ENCODE results near the gene TMEM18. TPM values are rescaled to one million over a fixed set of nuclear protein-coding genes. Genes with fewer than 3 reads are reported as not detected.

Gene TMEM18
- total RNA-seq, 1 experiment from 2014 or later, result 33.5 TPM

DNA sequence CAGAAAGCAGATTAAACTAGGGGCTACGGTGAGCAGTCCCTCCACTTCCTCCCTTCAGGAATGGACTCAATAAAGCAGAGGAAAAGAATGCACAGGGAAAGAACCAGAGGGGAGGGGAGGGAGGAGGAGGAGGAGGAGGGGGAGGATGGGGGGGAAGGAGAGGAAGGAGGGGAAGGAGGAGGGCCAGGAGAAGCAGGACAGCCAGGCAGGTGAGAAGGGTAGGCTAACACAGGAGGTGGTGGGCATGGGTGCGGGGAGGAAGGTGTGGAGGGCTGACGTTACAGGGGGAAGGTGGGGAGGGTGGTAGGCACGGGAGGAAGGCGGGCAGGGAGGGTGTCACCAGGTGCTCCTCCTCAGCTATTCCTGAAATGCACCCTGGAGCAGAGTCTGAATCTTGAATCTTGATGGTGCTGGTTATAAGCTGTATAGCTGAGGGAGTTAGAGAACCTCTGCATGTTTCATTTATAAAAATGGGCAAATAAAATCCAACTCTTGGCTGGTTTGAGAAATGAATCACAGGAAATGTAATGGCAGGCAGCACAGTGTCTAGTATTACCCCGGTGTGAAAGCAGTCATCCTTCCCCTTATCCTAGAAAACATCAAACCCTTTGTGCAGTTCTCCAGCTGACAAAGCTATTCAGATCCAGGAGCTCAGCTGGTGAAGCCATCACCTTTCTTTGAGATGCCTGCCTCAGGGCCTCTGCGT, 3.4 kb downstream of the TMEM18 start:
- no peaks in the 10 kb centered on the region for H3K9me2 ChIP-seq (ENCODE audit: insufficient read depth)
- no peak overlapping the region for H2AFZ ChIP-seq (ENCODE audit: low read depth, low read length, poor library complexity, severe bottlenecking)
- no TSS peak for BruUV-seq (replicated peaks)
- intact Hi-C loops (cut with micrococcal nuclease), result no loop called here
- CTCF ChIA-PET, result no interaction called here
- peaks cover 19 to 31% of the 10 kb centered on the region in 2 experiments for H3K36me3 ChIP-seq (ENCODE audit: control insufficient read depth in 1 of 2, insufficient read depth in 2 of 2, low read length in 2 of 2)
- ATAC-seq, result no peak
- RAD21 ChIA-PET (ENCODE audit: low non-redundant PET in 1 of 2, low total read pairs in 2 of 2, uncharacterized antibody in 2 of 2, unreplicated experiment in 2 of 2), result no interaction called here
- H3K4me2 ChIP-seq (ENCODE audit: low read length), result no peak overlapping the region
- H3K27ac ChIP-seq (ENCODE audit: low read depth, low read length), result no peak overlapping the region
- H3K27me3 ChIP-seq (ENCODE audit: insufficient read depth, low read length), result no peaks in the 10 kb centered on the region
- POLR2A ChIA-PET, result no interaction called here
- no peak for DNase-seq (ENCODE audit: low read depth, low spot score)
- H4K20me1 ChIP-seq (ENCODE audit: insufficient read depth), result no peaks in the 10 kb centered on the region
- no peak overlapping the region for H3K4me3 ChIP-seq (replicated peaks in 1 of 2; ENCODE audit: low read depth in 1 of 2, low read length in 2 of 2)
- H3K79me2 ChIP-seq (ENCODE audit: insufficient read depth, low read length), result peaks cover 45% of the 10 kb centered on the region
- no peak overlapping the region for H3K9ac ChIP-seq (ENCODE audit: low read length)
- peaks cover 5 to 16% of the 10 kb centered on the region in 2 experiments; a peak in 3 of 4 replicates for H3K4me1 ChIP-seq (ENCODE audit: control insufficient read depth in 1 of 2, insufficient read depth in 2 of 2, low read length in 2 of 2)
- no peaks in the 10 kb centered on the region for H3K9me3 ChIP-seq (ENCODE audit: control insufficient read depth in 1 of 2, insufficient read depth in 1 of 2, low read depth in 1 of 2, low read length in 2 of 2)
- TF ChIP-seq JUND (IDR thresholded peaks at IDR 0.05), result no peak
- TF ChIP-seq, protein P1, sequence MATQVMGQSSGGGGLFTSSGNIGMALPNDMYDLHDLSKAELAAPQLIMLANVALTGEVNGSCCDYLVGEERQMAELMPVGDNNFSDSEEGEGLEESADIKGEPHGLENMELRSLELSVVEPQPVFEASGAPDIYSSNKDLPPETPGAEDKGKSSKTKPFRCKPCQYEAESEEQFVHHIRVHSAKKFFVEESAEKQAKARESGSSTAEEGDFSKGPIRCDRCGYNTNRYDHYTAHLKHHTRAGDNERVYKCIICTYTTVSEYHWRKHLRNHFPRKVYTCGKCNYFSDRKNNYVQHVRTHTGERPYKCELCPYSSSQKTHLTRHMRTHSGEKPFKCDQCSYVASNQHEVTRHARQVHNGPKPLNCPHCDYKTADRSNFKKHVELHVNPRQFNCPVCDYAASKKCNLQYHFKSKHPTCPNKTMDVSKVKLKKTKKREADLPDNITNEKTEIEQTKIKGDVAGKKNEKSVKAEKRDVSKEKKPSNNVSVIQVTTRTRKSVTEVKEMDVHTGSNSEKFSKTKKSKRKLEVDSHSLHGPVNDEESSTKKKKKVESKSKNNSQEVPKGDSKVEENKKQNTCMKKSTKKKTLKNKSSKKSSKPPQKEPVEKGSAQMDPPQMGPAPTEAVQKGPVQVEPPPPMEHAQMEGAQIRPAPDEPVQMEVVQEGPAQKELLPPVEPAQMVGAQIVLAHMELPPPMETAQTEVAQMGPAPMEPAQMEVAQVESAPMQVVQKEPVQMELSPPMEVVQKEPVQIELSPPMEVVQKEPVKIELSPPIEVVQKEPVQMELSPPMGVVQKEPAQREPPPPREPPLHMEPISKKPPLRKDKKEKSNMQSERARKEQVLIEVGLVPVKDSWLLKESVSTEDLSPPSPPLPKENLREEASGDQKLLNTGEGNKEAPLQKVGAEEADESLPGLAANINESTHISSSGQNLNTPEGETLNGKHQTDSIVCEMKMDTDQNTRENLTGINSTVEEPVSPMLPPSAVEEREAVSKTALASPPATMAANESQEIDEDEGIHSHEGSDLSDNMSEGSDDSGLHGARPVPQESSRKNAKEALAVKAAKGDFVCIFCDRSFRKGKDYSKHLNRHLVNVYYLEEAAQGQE (IDR thresholded peaks at IDR 0.05; ENCODE audit: low read depth), result no peak
- TF ChIP-seq ELF1 (IDR thresholded peaks at IDR 0.05; ENCODE audit: borderline replicate concordance, low read depth), result no peak
- no peak for TF ChIP-seq YY1 (IDR thresholded peaks at IDR 0.05; ENCODE audit: extremely low read depth, insufficient replicate concordance, low read depth, low read length)
- TF ChIP-seq, protein P2, sequence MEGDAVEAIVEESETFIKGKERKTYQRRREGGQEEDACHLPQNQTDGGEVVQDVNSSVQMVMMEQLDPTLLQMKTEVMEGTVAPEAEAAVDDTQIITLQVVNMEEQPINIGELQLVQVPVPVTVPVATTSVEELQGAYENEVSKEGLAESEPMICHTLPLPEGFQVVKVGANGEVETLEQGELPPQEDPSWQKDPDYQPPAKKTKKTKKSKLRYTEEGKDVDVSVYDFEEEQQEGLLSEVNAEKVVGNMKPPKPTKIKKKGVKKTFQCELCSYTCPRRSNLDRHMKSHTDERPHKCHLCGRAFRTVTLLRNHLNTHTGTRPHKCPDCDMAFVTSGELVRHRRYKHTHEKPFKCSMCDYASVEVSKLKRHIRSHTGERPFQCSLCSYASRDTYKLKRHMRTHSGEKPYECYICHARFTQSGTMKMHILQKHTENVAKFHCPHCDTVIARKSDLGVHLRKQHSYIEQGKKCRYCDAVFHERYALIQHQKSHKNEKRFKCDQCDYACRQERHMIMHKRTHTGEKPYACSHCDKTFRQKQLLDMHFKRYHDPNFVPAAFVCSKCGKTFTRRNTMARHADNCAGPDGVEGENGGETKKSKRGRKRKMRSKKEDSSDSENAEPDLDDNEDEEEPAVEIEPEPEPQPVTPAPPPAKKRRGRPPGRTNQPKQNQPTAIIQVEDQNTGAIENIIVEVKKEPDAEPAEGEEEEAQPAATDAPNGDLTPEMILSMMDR (IDR thresholded peaks at IDR 0.05 in 2 of 3, conservative IDR thresholded peaks at IDR 0.05 in 1 of 3; ENCODE audit: borderline replicate concordance in 1 of 3, insufficient read depth in 1 of 3, low read depth in 2 of 3, low read length in 2 of 3), result no peak
- TF ChIP-seq SIN3A (IDR thresholded peaks at IDR 0.05; ENCODE audit: low read depth), result no peak
- no peak for TF ChIP-seq ZFX (IDR thresholded peaks at IDR 0.05)
- no peak for TF ChIP-seq TCF7L2 (IDR thresholded peaks at IDR 0.05; ENCODE audit: borderline replicate concordance, extremely low read depth, insufficient read depth, insufficient read length)
- no peak for TF ChIP-seq RAD21 (IDR thresholded peaks at IDR 0.05; ENCODE audit: low read depth)

All from HCT116 (cell line).